ENCODE results near the gene TBC1D5.
A peak's percentile ranks its signal among the peaks of the same experiment; 100 is the strongest.

Gene TBC1D5

DNA sequence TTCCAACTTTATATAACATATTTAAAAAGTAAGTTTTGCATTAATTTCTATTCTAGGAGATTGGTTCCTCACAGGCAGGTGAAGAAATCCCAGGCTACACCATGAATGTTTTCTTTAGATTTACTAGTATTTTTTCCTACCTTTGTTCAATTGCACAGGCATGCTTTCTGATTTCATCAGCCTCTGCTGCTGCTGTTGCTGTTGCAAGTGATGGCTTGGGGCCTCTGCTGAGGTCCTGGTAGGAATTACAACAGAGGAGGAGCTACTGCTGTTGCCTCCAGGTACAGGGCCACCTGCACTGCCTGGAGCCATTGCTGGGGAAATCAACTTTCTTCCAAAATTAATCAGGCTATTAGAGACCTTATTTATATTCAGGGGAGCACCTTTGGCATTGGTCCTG is 504.4 kb downstream of the TBC1D5 start:
- DNase-seq (ENCODE audit: low read depth in 4 of 4, low spot score in 1 of 4), result no peak

DNA sequence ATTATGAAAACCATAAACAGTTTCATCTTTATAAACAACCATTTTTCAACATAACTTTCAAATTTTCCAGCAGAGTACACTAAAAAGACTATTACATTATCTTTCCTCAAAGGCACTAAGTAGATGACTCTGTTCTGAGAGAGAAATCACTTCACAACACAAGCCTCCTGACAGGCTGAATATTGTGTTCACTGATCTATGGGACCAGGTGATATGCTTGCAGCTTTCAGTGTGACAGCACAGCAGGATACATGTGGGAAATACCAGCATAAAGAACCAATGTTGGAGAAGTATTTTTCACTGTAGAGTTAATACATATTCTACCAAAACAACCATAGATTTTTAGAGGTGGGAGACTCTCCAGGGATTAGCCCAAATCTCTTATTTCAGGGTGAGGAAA is 507.1 kb downstream of the TBC1D5 start:
- no peak for DNase-seq (ENCODE audit: low read depth in 4 of 4, low spot score in 1 of 4)

DNA sequence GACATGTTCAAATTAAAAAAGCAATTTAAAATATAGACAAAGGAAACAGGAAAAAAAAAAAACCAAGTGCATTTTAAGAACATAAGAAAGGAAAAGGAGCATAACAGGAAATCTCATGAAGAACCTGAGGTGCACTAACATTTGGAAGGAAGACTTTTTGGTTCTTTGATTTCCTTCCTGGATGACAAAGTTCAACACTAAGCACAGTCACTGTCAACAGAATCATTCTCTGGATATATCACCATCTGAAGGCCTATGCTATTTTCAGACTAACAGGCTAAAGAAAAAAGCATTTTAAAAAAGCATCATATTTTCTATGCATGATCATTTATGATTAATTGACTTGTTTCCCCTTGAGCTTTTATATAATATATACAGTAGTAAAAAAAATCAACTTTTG is 508.0 kb downstream of the TBC1D5 start:
- DNase-seq (ENCODE audit: low read depth in 4 of 4, low spot score in 1 of 4), result no peak

DNA sequence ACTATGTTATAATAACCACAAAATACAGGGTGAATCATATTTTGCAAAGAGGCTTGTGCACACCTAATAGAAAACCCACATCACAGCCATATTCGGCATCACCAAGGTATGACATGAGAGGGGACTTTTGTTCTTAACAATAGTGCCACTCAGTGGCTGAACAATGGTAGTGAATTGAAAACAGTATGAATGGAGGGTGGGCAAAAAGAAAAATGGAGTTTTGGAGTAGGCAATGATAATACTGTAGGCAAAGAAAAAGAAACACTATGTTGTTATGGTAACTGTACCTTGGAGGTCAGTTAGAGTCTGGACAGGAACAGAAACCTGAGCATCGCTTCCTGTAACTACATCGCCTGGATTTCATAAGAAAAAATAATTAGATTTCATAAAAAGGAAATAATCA is 509.0 kb downstream of the TBC1D5 start:
- peak; percentile 2 to 9 (median 5) for DNase-seq (ENCODE audit: low read depth in 4 of 4, low spot score in 1 of 4)

DNA sequence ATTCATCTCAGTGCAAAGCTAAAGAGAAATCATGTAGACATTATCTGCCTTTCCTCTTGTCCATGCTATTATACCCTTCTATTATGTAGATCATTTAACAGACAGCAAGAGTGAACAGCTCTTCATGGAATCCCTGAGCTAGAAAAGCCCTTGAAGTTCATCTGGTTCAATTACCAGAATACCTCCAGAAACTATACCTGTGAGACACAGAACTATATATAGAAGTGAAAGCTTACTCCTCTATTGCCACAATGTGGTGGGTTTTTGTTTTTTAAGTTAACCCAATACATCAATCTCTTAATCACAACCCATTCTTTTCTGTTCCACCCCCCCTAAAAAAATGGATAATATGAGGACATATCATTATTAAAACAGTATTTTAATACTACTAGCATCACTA is 510.0 kb downstream of the TBC1D5 start:
- DNase-seq (ENCODE audit: low read depth in 4 of 4, low spot score in 1 of 4), result no peak

DNA sequence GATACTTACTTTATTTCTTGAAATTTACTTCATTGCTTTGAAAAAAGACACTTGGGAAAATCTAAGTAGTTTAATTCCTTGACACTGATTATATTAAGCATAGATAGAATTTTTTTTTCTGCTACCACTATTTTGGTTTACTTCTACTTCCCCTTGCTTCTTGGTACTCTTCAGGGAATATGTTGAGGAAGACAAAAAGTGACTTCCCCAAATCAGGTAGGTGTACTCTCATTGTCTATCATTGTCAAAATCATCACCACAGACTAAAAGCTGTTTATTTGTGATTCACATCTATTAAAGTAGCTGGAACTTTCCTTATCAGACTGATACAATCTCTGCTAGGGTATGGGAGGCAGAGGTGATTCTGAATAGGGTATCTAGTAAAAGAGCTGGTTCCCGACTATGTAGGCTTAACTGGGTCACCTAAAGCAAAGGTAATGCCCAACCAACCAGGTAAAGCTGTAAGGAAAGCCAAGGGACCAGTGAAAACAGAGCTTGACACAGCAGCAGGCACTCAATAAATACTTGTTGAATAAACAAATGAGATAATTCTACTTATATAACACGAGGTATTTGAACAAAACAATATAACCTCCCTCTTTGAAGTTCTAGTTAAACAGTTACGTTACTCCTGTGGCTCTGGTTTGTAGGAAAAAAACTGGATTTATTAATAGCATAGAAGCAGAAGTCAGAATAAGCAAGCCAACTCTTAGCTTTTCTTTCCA is 510.7 kb downstream of the TBC1D5 start:
- DNase-seq (ENCODE audit: low read depth in 4 of 4, low spot score in 1 of 4), result no peak

DNA sequence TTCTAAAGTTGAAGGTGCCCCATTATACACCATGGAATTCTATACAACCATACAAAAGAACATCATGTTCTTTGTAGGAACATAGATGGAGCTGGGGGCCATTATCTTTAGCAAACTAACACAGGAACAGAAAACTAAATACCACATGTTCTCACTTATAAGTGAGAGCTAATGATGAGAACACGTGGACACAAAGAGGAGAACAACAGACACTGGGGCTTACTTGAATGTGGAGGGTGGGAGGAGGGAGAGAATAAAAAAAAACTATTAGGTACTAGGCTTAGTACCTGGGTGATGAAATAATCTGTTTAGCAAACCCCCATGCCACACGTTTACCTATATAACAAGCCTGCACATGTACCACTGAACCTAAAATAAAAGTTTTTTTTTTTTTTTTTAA is 515.0 kb downstream of the TBC1D5 start:
- no peak for DNase-seq (ENCODE audit: low read depth in 4 of 4, low spot score in 1 of 4)

DNA sequence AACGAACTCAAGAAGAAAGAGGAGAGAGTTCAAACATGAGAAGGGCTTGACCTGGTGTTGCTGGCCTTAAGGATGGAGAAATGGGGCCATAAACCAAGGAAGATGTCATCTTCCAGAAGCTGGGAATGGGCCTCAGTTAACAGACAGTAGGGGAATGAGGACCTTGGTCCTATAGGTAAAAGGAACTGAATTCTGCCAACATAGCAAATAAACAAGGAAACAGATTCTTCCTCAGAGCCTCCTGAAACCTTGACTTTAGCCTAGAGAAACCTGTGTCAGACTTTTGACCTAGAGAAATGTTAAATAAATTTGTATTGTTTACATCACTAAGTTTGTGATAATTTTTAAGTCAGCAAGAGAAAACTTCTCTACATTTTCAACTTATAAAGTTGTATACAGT is 520.9 kb downstream of the TBC1D5 start:
- no peak for DNase-seq (ENCODE audit: low read depth in 4 of 4, low spot score in 1 of 4)

DNA sequence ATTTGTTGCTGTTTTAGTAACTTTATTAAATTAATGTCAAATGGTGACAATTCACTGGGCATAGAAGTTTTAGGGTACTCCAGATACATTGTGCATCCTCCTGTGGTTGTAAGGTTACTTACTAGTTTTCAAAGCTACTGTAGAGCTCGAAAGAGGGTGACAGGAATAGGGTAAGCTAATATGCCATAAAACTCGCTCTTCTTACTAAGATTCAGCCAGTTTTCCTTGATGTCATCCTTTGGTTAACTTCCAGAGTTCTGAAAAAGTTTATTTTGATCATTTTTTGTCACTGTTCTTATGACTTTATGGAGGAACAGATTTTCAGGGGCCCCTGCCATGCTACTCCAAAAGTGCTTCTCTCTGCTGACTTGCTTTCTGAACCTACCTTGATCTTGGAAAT is 522.8 kb downstream of the TBC1D5 start:
- no peak for DNase-seq (ENCODE audit: low read depth in 4 of 4, low spot score in 1 of 4)

DNA sequence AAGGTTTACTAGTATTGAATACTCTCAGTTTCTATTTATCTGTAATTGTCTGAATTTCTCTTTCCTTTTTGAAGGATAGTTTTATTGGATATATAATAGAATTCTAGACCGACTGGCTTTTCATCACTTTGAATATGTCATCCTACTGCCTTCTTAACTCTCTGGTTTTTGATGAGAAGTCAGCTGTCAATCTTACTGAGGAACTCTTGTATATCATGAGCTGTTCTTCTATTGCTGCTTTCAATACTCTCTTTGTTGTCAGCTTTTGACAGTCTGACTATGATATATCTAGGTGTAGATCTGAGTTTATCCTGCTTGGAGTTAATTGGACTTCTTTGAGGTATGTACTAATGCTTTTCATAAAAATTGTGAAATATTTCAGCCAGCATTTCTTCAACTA is 523.8 kb downstream of the TBC1D5 start:
- DNase-seq (ENCODE audit: low read depth in 4 of 4, low spot score in 1 of 4), result no peak

DNA sequence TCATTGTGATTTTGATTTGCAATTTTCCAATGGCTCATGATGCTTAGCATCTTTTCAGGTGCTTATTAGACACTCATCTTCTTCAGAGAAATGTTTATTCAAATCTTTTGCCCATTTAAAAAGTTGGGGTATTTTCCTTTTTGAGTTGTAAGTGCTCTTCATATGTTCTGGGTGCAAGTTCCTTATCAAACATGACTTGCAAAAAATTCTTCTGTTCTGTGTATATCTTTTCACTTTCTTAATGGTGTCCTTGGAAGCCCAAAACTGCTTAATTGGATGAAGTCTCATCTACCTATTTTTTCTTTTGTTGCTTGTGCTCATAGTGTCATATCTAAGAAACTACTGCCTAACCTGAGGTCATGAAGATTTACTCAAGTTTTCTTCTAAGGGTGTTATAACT is 524.8 kb downstream of the TBC1D5 start:
- no peak for DNase-seq (ENCODE audit: low read depth in 4 of 4, low spot score in 1 of 4)

DNA sequence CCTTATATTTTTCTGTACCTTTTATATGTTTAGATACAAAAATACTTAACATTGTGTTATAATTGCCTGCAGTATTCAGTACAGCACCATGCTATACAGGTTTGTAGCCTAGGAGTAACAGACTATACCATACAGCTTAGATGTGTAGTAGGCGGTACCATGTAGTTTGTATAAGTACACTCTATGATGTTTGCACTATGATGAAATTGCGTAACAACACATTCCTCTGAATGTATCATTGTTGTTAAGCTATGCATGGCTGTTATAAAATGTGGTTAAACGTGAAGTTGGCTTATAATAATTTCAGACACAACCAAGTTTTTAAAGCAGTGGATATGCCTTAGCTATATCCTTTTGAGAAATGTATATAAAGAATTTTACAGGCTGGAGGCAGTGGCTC is 529.3 kb downstream of the TBC1D5 start:
- DNase-seq (ENCODE audit: low read depth in 4 of 4, low spot score in 1 of 4), result no peak

DNA sequence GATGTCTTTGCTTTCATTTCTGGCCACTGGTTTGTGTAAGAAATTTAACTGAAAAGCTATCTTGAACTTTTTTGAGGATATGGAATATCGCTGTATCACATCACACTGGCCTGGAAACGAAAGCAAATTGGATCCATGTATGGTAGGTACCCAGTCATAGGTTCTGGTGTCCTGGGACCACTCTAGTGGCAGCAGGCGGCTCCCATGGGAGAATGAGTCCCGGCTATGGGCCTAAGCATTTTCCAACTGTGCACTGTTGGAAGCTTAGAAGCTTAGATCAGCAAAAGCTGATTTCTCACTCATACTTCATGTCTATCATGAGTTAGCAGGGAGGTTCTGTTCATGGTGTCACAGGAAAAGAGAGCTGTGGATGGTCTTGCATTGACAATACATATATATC is 534.5 kb downstream of the TBC1D5 start:
- no peak for DNase-seq (ENCODE audit: low read depth in 4 of 4, low spot score in 1 of 4)

DNA sequence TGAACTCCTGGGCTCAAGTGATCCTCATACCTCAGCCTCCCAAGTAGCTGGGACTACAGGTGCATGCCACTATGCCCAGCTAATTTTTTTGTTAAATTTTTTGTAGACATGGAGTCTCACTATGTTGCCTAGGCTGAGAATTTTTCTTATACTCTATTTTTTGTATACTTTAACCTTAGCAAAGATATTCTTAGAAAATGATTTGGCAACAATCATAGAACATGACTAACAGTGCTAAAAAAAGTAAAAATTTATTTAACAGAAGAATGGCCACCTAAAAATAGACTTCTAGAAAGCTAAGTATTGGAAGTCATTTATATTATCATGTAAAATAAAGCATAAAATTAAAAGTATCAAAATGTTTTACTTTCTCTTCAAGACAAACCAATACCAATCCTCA is 535.4 kb downstream of the TBC1D5 start:
- no peak for DNase-seq (ENCODE audit: low read depth in 4 of 4, low spot score in 1 of 4)

DNA sequence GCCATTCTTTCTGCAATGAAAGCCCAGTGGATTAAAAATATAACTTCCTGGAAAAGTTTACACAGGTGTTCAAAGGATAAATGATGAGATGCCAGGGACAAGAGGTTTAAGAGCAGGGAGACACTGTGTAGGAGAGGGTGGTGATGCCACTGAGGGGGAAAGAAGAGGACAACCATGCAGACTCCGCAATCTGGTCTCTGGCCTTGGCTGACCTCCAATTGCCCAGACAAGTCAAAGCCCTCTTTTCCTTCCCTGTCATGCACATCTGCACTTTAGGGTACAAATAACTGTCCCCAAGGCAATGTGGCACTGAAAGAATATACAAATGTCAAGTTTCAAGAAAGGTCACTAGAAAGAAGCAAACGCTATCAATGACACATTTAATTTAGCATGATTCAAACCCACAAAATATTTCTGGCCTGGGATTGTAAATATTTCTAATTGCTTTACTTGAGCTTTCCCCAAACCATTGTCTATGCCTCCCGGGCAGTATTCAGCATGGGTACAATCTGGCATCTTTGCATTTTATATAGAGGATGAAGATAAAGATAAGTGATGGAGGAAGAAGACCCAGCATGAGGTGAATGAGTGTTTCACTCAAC is 538.3 kb downstream of the TBC1D5 start:
- no peak for DNase-seq (ENCODE audit: low read depth in 4 of 4, low spot score in 1 of 4)

DNA sequence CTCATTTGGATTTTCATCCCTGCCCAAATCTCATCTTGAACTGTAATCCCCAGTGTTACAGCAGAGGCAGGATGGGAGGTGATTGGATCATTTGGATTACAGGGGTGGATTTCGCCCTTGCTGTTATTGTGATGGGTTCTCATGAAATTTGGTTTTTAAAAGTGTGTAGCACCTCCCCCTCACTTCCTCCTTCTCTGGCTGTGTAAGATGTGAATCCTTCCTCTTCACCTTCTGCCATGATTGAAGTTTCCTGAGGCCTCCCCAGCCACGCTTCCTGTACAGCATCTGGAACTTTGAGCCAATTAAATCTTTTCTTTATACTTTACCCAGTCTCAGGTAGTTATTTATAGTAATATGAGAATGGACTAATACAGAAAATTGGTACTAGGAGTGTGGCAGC is 540.9 kb downstream of the TBC1D5 start:
- no peak for DNase-seq (ENCODE audit: low read depth in 4 of 4, low spot score in 1 of 4)

DNA sequence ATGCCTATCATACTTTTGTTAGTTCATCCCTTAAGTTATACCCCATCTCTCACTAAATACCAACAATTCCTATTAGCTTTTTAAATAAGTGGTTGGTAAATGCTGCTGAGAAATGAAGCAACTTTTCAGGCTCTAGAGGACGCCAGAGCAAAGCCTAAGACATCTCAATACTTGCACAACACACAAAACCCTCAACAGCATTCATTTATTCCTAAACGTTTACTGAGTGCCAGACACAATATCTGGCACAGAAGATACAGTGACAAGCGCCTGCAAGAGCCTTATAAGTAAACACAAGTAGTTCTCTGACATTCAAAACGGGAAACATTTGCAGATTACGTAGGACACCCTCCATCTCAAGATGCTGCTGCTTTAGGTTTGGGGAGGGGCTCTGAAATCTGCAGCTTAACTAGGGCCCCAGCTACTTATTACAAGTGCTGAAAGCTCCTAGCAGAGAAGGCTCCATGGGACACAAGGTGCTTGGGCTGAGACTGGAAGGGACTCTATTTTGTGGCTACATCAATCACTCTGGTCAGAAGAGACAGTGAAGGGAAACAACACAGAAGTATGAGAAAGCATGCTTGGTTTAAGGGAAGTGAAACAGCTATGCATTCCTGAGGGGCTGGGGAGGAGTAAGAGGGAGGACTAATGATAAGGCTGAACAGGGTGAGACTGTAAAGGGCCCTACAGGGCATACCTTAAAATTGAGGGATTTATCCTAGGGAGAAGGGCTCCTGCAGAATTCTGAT is 546.4 kb downstream of the TBC1D5 start:
- DNase-seq (ENCODE audit: low read depth in 4 of 4, low spot score in 1 of 4), result no peak

DNA sequence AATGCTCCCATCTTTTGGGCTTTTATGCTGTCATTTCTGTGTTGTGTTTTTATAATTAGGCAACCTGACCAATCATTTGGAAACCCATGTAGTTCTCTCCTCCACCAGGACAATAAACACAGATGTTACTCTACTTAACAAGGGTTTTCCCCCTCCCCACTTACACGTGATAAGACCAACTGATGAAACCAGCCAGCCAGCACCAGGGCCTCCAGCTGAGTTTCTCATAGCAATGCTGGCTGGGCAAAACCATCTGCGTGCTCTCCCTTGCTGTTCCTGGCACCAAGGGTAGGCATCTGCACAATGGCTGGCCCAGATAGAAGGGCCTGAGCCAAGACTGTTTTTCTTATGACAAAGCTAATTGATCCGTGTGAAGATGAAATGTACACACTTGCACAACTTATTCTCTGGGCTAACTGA is 547.2 kb downstream of the TBC1D5 start:
- no peak for DNase-seq (ENCODE audit: low read depth in 4 of 4, low spot score in 1 of 4)

DNA sequence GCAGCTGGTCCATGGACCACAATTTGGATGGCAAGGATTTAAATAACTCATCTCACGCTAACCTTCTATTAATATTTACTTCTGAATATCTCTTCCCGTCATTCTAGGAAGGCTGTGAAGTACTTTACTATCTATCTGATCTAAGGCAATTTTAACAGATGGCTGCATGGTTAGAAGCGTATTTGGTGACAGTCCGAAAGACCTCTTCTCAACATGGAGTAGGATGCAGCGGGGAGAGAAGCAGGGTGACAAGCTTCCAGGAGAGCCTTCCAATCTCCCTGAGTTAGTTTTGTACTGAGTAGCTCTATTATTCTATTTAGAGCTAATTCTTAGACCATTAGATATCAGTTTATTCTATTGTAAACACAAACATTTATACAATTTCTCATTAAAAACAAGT is 548.3 kb downstream of the TBC1D5 start:
- DNase-seq (ENCODE audit: low read depth in 4 of 4, low spot score in 1 of 4), result no peak

DNA sequence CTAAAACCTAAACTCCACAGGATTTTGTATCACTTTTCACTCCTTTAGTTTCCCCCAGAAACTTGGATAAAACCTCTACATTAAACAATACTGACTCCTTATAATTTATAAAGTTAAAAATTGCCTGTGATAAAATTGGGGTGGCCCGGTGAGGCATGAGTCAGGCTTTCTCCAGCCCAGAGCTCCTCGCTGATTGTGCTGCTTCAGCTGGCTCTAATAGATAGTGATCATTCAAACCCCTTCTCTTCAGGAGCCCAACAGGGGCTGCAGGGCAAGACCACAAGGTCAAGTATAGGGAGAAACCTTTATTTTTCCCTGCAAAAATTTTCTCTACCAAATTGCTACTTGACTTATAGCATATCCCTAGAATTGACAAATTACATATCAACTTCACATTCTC is 549.4 kb downstream of the TBC1D5 start:
- no peak for DNase-seq (ENCODE audit: low read depth in 4 of 4, low spot score in 1 of 4)

DNA sequence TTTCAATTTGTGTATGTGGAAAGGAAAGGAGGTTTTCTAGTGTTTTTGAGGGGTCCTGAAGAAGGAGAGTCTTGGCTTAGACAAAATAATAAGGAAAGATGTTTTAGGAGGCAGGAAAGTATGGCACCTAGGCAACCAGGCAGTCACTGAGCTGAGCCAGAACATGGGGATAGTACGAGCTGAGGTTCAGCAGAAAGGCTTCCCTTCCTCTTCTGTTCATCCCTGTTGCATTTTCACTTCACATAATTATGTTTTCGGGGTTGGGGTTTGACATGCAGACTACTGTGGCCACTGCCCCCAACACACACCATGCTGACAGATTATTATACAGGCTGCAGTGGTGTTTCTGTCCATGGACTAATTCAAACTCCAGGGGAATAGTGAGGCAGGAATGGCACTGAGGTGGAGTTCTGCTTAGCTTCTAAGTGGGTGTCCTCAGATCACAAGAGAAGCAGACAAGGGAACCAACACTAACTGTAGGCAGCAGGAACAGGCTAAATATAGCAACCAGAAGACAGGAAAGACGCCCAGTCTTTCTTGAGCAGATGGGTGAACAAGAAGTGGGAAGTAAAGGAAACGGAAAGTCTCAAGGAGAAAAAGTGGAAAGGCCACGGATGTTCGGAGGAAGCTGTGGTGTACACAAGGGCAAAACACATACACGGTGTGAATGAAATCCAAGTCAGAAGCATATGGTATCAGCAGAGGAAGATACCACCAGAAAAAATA is 551.9 kb downstream of the TBC1D5 start:
- no peak for DNase-seq (ENCODE audit: low read depth in 4 of 4, low spot score in 1 of 4)

DNA sequence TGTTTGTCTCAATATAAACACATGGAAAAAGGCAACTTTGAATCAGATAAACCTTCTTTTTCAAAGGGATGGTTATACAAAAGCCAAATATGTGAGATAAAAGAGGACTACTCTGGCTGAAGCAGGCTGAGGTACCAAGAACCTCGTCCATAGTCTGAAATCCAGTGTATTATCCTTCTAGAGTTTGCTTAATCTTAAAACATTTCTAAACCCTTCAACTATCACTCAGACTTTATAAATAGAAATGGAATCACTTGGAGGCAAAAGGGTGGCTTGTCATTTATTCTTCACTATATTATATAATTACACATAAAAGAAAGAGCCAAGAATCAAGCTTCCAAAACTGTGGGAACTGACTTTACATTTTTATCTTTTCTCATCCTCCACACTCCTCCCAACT is 554.1 kb downstream of the TBC1D5 start:
- no peak for DNase-seq (ENCODE audit: low read depth in 4 of 4, low spot score in 1 of 4)

Measured in stimulated activated CD4-positive, alpha-beta T cell treated with anti-CD3 and anti-CD28 coated beads, Interleukin-1b, Interleukin-23, amount 100 ng/mL, for 24 hours (primary cell).